ENCODE results near the gene PEAR1.
"Not testable (repeated sequence)": the region's sequence is repeated elsewhere in the genome, so short reads cannot be mapped to it uniquely, and the experiment has no call there.

Gene PEAR1

DNA sequence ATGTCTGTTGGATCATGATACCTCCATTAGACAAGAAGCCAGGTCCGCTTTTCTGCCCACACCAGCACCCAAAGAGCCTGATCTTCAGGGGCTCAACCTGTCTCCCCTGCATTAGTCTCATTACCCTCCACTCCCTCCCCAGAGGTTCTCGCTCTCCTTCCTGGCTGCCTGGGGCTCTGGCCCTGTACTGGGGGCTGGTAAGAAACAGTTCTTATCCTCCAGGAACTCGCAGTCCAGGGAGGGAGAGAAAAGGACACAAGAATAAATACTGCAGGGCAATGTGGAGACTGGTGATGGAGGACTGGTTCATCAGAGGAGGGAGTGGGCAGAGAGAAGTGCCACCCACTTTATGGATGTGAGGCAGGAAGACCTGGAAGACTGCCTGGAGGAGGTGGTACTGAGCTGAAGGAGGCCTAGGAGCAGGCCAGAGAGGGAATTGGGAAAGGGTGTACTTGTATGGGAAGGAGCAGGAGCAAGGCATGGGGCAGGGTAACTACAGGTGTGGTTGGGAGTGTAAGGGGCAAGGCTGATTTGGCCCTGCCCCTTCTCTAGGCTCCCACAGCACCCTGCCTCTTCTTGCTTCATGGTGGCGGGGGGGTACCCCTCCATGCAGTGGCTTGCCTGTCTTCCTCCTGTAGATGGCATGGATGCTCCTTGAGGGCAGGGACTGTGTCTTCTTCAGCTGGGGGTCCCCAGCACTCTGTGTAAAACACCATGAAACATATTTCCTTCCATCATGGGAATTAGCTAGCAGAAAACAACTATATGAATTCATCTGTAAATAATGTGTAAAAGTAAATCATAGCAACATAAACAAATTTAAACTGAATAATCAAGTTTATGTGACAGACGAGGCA, 31.9 kb downstream of the PEAR1 start:
- Histone ChIP-seq H3K4me3 (ENCODE audit: low read depth in 1 of 5, low read length in 5 of 5) (no peak overlapping the region), H3K9me3 (ENCODE audit: control insufficient read depth in 5 of 5, low read length in 5 of 5) (no peaks in the 10 kb centered on the region), H3K27me3 (ENCODE audit: control insufficient read depth in 5 of 5, insufficient read depth in 4 of 5, low read length in 5 of 5) (peaks cover 57 to 78% (median 74%) of the 10 kb centered on the region in 5 donors), H3K4me1 (ENCODE audit: control insufficient read depth in 5 of 5, insufficient read depth in 5 of 5, low read length in 5 of 5) (peaks cover 0 to 27% (median 22%) of the 10 kb centered on the region in 5 donors), H3K27ac (ENCODE audit: low read depth, low read length) (no peak overlapping the region), H3K36me3 (ENCODE audit: control insufficient read depth in 5 of 5, insufficient read depth in 5 of 5, low read length in 5 of 5) (no peaks in the 10 kb centered on the region), H3K9ac (ENCODE audit: low read length in 5 of 5) (no peak overlapping the region)

- no peak overlapping the region for H3K4me3 ChIP-seq (ENCODE audit: low read depth in 1 of 5, low read length in 5 of 5)
- peaks cover 0 to 24% (median 17%) of the 10 kb centered on the region in 5 donors for H3K4me1 ChIP-seq (ENCODE audit: control insufficient read depth in 5 of 5, insufficient read depth in 5 of 5, low read length in 5 of 5)
- H3K27ac ChIP-seq (ENCODE audit: low read depth, low read length), result no peak overlapping the region
- H3K9ac ChIP-seq (ENCODE audit: low read length in 5 of 5), result no peak overlapping the region
- no peaks in the 10 kb centered on the region for H3K9me3 ChIP-seq (ENCODE audit: control insufficient read depth in 5 of 5, low read length in 5 of 5)
- H3K36me3 ChIP-seq (ENCODE audit: control insufficient read depth in 5 of 5, insufficient read depth in 5 of 5, low read length in 5 of 5), result no peaks in the 10 kb centered on the region
- H3K27me3 ChIP-seq (ENCODE audit: control insufficient read depth in 5 of 5, insufficient read depth in 4 of 5, low read length in 5 of 5), result peaks cover 49 to 71% (median 67%) of the 10 kb centered on the region in 5 donors
Observed at GRCh38 chr1:156926175-156926574, 32.7 kb downstream of the PEAR1 start.

GRCh38 chr1:156926695-156927094, 33.2 kb downstream of the PEAR1 start:
- peaks cover 0 to 30% (median 22%) of the 10 kb centered on the region in 5 donors for H3K4me1 ChIP-seq (ENCODE audit: control insufficient read depth in 5 of 5, insufficient read depth in 5 of 5, low read length in 5 of 5)
- not testable (repeated sequence) for H3K27ac ChIP-seq (ENCODE audit: low read depth, low read length); H3K9ac ChIP-seq (ENCODE audit: low read length in 5 of 5); H3K4me3 ChIP-seq (ENCODE audit: low read depth in 1 of 5, low read length in 5 of 5); H3K36me3 ChIP-seq (ENCODE audit: control insufficient read depth in 5 of 5, insufficient read depth in 5 of 5, low read length in 5 of 5); H3K9me3 ChIP-seq (ENCODE audit: control insufficient read depth in 5 of 5, low read length in 5 of 5)
- peaks cover 46 to 66% (median 65%) of the 10 kb centered on the region in 5 donors for H3K27me3 ChIP-seq (ENCODE audit: control insufficient read depth in 5 of 5, insufficient read depth in 4 of 5, low read length in 5 of 5)

GRCh38 chr1:156927215-156928042, 33.9 kb downstream of the PEAR1 start:
- Histone ChIP-seq H3K27me3 (ENCODE audit: control insufficient read depth in 5 of 5, insufficient read depth in 4 of 5, low read length in 5 of 5) (peaks cover 39 to 60% (median 58%) of the 10 kb centered on the region in 5 donors), H3K9me3 (ENCODE audit: control insufficient read depth in 5 of 5, low read length in 5 of 5) (no peaks in the 10 kb centered on the region), H3K9ac (ENCODE audit: low read length in 5 of 5) (no peak overlapping the region), H3K4me3 (ENCODE audit: low read depth in 1 of 5, low read length in 5 of 5) (peak overlapping the region in 3 of 5 donors; percentile 43 to 52 (median 43)), H3K36me3 (ENCODE audit: control insufficient read depth in 5 of 5, insufficient read depth in 5 of 5, low read length in 5 of 5) (no peaks in the 10 kb centered on the region), H3K4me1 (ENCODE audit: control insufficient read depth in 5 of 5, insufficient read depth in 5 of 5, low read length in 5 of 5) (peaks cover 0 to 34% (median 26%) of the 10 kb centered on the region in 5 donors), H3K27ac (ENCODE audit: low read depth, low read length) (no peak overlapping the region)

DNA sequence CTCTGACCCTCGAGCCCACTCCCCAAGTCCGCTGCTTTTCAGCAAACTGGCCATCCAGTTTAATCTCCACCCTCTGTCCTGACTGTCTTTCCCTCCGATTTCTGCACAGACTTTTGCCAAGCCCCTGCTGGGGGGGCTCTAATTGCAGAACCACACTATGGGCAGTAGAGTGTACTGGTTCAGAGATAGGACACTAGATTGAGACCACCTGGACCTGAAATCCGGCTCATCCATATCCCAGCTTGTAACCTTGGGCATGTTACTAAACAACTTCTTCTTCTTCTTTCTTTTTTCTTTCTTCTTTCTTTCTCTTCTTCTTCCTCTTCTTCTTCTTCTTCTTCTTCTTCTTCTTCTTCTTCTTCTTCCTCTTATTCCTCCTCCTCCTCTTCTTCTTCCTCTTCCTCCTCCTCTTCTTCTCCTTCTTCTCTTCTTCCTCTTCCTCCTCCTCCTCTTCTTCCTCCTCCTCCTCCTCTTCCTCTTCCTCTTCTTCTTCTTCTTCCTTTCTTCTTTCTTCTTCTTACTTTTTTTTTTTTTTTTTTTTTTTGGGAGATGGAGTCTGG, 34.6 kb downstream of the PEAR1 start:
- Histone ChIP-seq H3K9ac (ENCODE audit: low read length in 5 of 5) (no peak overlapping the region), H3K27me3 (ENCODE audit: control insufficient read depth in 5 of 5, insufficient read depth in 4 of 5, low read length in 5 of 5) (peaks cover 32 to 53% (median 51%) of the 10 kb centered on the region in 5 donors), H3K27ac (ENCODE audit: low read depth, low read length) (no peak overlapping the region), H3K4me1 (ENCODE audit: control insufficient read depth in 5 of 5, insufficient read depth in 5 of 5, low read length in 5 of 5) (peaks cover 0 to 34% (median 26%) of the 10 kb centered on the region in 5 donors), H3K4me3 (ENCODE audit: low read depth in 1 of 5, low read length in 5 of 5) (peak overlapping the region in 2 of 5 donors; percentile 43), H3K36me3 (ENCODE audit: control insufficient read depth in 5 of 5, insufficient read depth in 5 of 5, low read length in 5 of 5) (no peaks in the 10 kb centered on the region), H3K9me3 (ENCODE audit: control insufficient read depth in 5 of 5, low read length in 5 of 5) (no peaks in the 10 kb centered on the region)

DNA sequence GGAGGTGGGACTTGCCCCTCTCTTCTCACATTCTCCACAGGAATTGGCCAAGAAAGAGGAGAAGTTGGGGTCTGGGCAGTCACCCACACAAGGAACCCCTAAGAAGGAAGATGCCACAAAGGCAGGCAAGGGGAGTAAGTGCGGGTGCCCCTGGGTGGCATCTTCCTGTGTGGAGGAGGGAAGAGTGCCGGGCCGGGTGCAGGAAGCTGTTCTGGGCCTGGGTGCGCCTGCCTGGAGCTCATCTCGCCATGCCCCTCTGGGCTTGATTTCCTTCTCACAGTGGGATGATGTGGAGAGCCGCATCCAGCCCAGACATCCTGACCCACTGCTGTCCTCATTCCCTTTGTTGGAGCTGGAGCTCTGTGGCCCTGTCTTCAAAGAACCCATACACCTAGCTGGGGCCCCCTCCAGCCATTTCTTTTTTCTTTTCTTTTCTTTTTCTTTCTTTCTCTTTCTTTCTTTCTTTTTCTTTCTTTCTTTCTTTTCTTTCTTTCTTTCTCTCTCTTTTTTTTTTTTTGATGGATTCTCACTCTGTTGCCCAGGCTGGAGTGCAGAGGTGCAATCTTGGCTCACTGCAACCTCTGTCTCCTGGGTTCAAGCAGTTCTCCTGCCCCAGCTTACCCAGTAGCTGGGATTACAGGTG, 36.2 kb downstream of the PEAR1 start:
- no peak overlapping the region for H3K4me3 ChIP-seq (ENCODE audit: low read depth in 1 of 5, low read length in 5 of 5)
- no peak overlapping the region for H3K9ac ChIP-seq (ENCODE audit: low read length in 5 of 5)
- H3K27me3 ChIP-seq (ENCODE audit: control insufficient read depth in 5 of 5, insufficient read depth in 4 of 5, low read length in 5 of 5), result peaks cover 25 to 41% (median 37%) of the 10 kb centered on the region in 5 donors
- H3K9me3 ChIP-seq (ENCODE audit: control insufficient read depth in 5 of 5, low read length in 5 of 5), result no peaks in the 10 kb centered on the region
- peaks cover 0 to 5% (median 0%) of the 10 kb centered on the region in 5 donors for H3K36me3 ChIP-seq (ENCODE audit: control insufficient read depth in 5 of 5, insufficient read depth in 5 of 5, low read length in 5 of 5)
- no peak overlapping the region for H3K27ac ChIP-seq (ENCODE audit: low read depth, low read length)
- peaks cover 0 to 24% (median 18%) of the 10 kb centered on the region in 5 donors for H3K4me1 ChIP-seq (ENCODE audit: control insufficient read depth in 5 of 5, insufficient read depth in 5 of 5, low read length in 5 of 5)

- Histone ChIP-seq H3K4me3 (ENCODE audit: low read depth in 1 of 5, low read length in 5 of 5) (no peak overlapping the region), H3K4me1 (ENCODE audit: control insufficient read depth in 5 of 5, insufficient read depth in 5 of 5, low read length in 5 of 5) (peaks cover 0 to 24% (median 18%) of the 10 kb centered on the region in 5 donors), H3K27ac (ENCODE audit: low read depth, low read length) (no peak overlapping the region), H3K9me3 (ENCODE audit: control insufficient read depth in 5 of 5, low read length in 5 of 5) (no peaks in the 10 kb centered on the region), H3K9ac (ENCODE audit: low read length in 5 of 5) (no peak overlapping the region), H3K36me3 (ENCODE audit: control insufficient read depth in 5 of 5, insufficient read depth in 5 of 5, low read length in 5 of 5) (peaks cover 0 to 12% (median 7%) of the 10 kb centered on the region in 5 donors), H3K27me3 (ENCODE audit: control insufficient read depth in 5 of 5, insufficient read depth in 4 of 5, low read length in 5 of 5) (peaks cover 18 to 33% (median 29%) of the 10 kb centered on the region in 5 donors)
Observed at GRCh38 chr1:156930483-156930882, 37.0 kb downstream of the PEAR1 start.

DNA sequence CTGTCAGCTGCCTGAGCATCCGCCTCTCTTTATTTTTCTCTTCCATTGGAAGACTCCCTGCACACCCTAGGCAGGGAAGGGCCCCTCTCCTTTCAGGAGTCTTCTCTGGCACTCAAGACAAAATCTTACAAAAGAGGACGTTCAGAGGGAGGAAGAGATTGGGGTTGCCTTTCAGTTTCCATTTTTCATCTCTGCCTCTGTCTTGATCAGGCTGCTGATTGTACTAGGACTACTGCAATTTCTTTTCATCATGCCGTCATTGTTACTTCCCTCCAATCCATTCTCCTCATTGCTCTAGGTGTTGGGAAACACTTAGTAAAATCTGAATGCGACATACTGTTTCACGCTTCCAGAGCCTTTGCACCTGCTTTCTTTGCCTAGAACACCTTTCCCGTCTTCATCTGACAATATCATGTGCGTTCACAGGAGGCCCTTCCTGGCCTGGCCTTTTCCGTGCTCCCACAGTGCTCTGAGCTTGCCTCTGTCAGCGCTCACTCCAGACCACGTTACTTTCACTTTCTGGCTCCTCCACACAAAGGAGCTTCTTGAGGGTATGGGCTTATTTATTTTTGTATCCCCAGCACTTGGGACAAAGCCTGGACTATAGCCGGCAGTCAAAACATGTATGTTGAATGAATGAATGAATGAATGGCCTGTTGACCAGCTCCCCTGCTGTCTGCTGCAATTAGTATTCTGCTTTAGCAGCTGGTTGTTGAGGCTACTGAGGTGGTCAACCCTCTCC, 37.9 kb downstream of the PEAR1 start:
- Histone ChIP-seq H3K9me3 (ENCODE audit: control insufficient read depth in 5 of 5, low read length in 5 of 5) (no peaks in the 10 kb centered on the region), H3K27ac (ENCODE audit: low read depth, low read length) (no peak overlapping the region), H3K9ac (ENCODE audit: low read length in 5 of 5) (peak overlapping the region in 1 of 5 donors; percentile 9), H3K27me3 (ENCODE audit: control insufficient read depth in 5 of 5, insufficient read depth in 4 of 5, low read length in 5 of 5) (peaks cover 13 to 29% (median 23%) of the 10 kb centered on the region in 5 donors), H3K36me3 (ENCODE audit: control insufficient read depth in 5 of 5, insufficient read depth in 5 of 5, low read length in 5 of 5) (peaks cover 0 to 16% (median 14%) of the 10 kb centered on the region in 5 donors), H3K4me3 (ENCODE audit: low read depth in 1 of 5, low read length in 5 of 5) (peak overlapping the region; percentile 2 to 53 (median 45)), H3K4me1 (ENCODE audit: control insufficient read depth in 5 of 5, insufficient read depth in 5 of 5, low read length in 5 of 5) (peaks cover 0 to 24% (median 18%) of the 10 kb centered on the region in 5 donors)

Measured in subcutaneous abdominal adipose tissue (tissue), 5 donors.